Measurements from ENCODE around the gene DCDC2B. TPM values are rescaled to one million over a fixed set of nuclear protein-coding genes. Genes with fewer than 3 reads are reported as not detected.

Gene DCDC2B
- total and polyA plus RNA-seq, 9 of the 15 experiments (the other 6 are each of a cell fraction or from before 2014, with no cell fraction given) = not detected

GRCh38 chr1:32180186-32181060, 28.5 kb upstream of the DCDC2B start (continued):
- TF ChIP-seq THRA (IDR thresholded peaks at IDR 0.05) = no peak
- TF ChIP-seq MTA2 (IDR thresholded peaks at IDR 0.05; ENCODE audit: low read depth) = no peak
- TF ChIP-seq KAT7 (CRISPR knock-in tag; IDR thresholded peaks at IDR 0.05; ENCODE audit: borderline replicate concordance) = peak; percentile 64
- no peak for TF ChIP-seq RBFOX2 (IDR thresholded peaks at IDR 0.05; ENCODE audit: low read depth, low read length)
- TF ChIP-seq CBX3 (IDR thresholded peaks at IDR 0.05; ENCODE audit: borderline replicate concordance in 1 of 2, low read length in 2 of 2) = no peak
- no peak for TF ChIP-seq IRF2 (CRISPR knock-in tag; IDR thresholded peaks at IDR 0.05)
- peak; percentile 91 for TF ChIP-seq CHD1 (IDR thresholded peaks at IDR 0.05; ENCODE audit: low read length)
- TF ChIP-seq GTF2E2 (tag; IDR thresholded peaks at IDR 0.05) = no peak
- no peak for TF ChIP-seq REST (IDR thresholded peaks at IDR 0.05; ENCODE audit: borderline replicate concordance)
- no peak for TF ChIP-seq REST (CRISPR knock-in tag; IDR thresholded peaks at IDR 0.05; ENCODE audit: low read depth)
- TF ChIP-seq RB1 (IDR thresholded peaks at IDR 0.05; ENCODE audit: low read depth) = no peak
- TF ChIP-seq ZNF324 (CRISPR knock-in tag; IDR thresholded peaks at IDR 0.05) = no peak
- TF ChIP-seq RFX1 (IDR thresholded peaks at IDR 0.05) = no peak
- no peak for TF ChIP-seq E2F8 (IDR thresholded peaks at IDR 0.05; ENCODE audit: low read depth, partially characterized antibody)
- TF ChIP-seq L3MBTL2 (IDR thresholded peaks at IDR 0.05) = no peak
- no peak; the same call in none of the 2 replicates for TF ChIP-seq MXI1 (IDR thresholded peaks at IDR 0.05; ENCODE audit: low read depth, low read length)
- TF ChIP-seq ZNF431 (CRISPR knock-in tag; IDR thresholded peaks at IDR 0.05) = no peak

Measured in K562 (cell line).